Liver (tissue), 3 donors: ENCODE measurements around the gene PHTF1.

ENCODE experiments used
- CTCF ChIP-seq: fragments of 150-350 bp; IDR thresholded peaks from 2 replicates; pipeline ENCODE4 v1.5.1; 2017; ENCODE audit warnings: improper control_type of control experiment, low read depth, low read length; ENCODE audit not compliant: missing input control
- GABPA ChIP-seq, 2 donors: IDR thresholded peaks in 1 of 2; conservative IDR thresholded peaks in 1 of 2; 2 replicates each; pipeline ENCODE4 v1.6.1; 2016; ENCODE audit warnings: antibody characterized with exemption in 2 of 2, mild to moderate bottlenecking in 1 of 2, moderate library complexity in 1 of 2
- JUND ChIP-seq, 2 donors: IDR thresholded peaks; 2 replicates each; pipeline ENCODE4 v1.6.1; 2016; ENCODE audit warnings: antibody characterized with exemption in 2 of 2
- RXRA ChIP-seq, 2 donors: IDR thresholded peaks; 2 replicates each; pipeline ENCODE4 v1.6.1; 2017 to 2018; ENCODE audit warnings: antibody characterized with exemption in 2 of 2, mild to moderate bottlenecking in 1 of 2
- donor health status: healthy.
- donor health status: healthy.

DNA sequence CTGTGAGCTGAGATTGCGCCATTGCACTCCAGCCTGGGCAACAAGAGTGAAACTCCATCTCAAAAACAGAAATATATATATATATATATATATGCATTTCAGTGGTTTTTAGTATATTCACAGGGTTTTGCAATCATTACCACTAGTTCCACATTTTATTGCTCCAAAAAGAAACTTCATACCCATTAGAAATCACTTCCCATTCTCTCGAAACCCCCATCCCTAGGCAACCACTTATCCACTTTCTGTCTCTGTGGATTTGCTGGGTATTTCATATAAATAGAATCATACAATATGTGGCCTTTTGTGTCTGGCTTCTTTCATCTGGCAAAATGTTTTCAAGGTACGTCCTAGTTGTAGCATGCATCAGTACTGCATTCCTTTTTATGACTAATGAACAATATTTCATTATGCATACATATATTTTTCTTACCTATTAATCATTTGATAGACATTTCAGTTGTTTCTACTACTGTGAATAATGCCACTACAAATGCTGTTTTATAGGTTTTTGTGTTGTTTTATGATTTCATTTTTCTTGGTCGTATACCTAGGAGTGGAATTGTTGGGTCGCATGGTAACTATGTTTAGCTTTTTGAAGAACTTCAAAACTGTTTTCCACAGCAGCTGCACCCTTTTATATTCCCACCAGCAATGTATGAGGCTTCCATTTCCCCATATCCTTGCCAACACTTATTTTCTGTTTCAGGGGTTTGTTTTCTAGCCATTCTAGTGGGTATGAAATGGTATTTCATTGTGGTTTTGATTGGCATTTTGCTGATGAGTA is 95.9 kb downstream of the PHTF1 start:
- TF ChIP-seq RXRA (IDR thresholded peaks at IDR 0.05) (no peak), GABPA (IDR thresholded peaks at IDR 0.05 in 1 of 2, conservative IDR thresholded peaks at IDR 0.05 in 1 of 2) (no peak), JUND (IDR thresholded peaks at IDR 0.05) (no peak), CTCF (no peak)
